HTERT RPE-1 (cell line): Measurements from ENCODE around the gene PPP5C.
"Not testable (repeated sequence)": the region's sequence is repeated elsewhere in the genome, so short reads cannot be mapped to it uniquely, and the experiment has no call there.

Source experiments
- in situ Hi-C: fragments of 300-500 bp; cut with MboI; formaldehyde crosslinking; loops from 4 replicates; pipeline ENCODE4 v1.14.3; 2020; ENCODE audit warnings: low sequenced_read_pairs

Gene PPP5C

GRCh38 chr19:46428239-46429135, 81.6 kb downstream of the PPP5C start, which contains the start of gene PNMA8C:
Gene PNMA8C, minus strand, starts transcription at chr19:46428936. Its CDS starts 577 bp downstream, at chr19:46428359.
- in situ Hi-C loops, result no loop called here

- in situ Hi-C loops, result no loop called here
Measured at GRCh38 chr19:46429999-46430398, 83.1 kb downstream of the PPP5C start.

- in situ Hi-C loops, result no loop called here
Measured at GRCh38 chr19:46431824-46432223, 84.9 kb downstream of the PPP5C start.

- in situ Hi-C loops, result not testable (repeated sequence)
Measured at GRCh38 chr19:46433470-46433869, 86.6 kb downstream of the PPP5C start.

- in situ Hi-C loops, result no loop called here
Measured at GRCh38 chr19:46435009-46435408, 88.1 kb downstream of the PPP5C start.

GRCh38 chr19:46435689-46436088, 88.8 kb downstream of the PPP5C start:
- in situ Hi-C loops, result not testable (repeated sequence)
